Large intestine (tissue), 3 donors: Measurements from ENCODE around the gene DCP2. TPM values are rescaled to one million over a fixed set of nuclear protein-coding genes. Genes with fewer than 3 reads are reported as not detected.

Source experiments
- DNase-seq, 2 donors: peaks; one replicate each; pipeline versions ENCODE4 v3.0.0 to v3.0.0-alpha.2; 2013
- H3K27ac ChIP-seq: one replicate; pipeline ENCODE4 v1.5.1; 2013; ENCODE audit warnings: low read length
- H3K27me3 ChIP-seq: 2 replicates; pipeline ENCODE4 v1.6.1; 2013; ENCODE audit warnings: low read length; ENCODE audit not compliant: control insufficient read depth, insufficient read depth
- H3K36me3 ChIP-seq: 2 replicates; pipeline ENCODE4 v1.6.1; 2013; ENCODE audit warnings: low read length; ENCODE audit not compliant: control insufficient read depth, insufficient read depth
- H3K4me1 ChIP-seq: one replicate; pipeline ENCODE4 v1.6.1; 2013; ENCODE audit warnings: low read length; ENCODE audit not compliant: control insufficient read depth, insufficient read depth
- H3K4me3 ChIP-seq: one replicate; pipeline ENCODE4 v1.5.1; 2013; ENCODE audit warnings: low read length
- H3K9me3 ChIP-seq: one replicate; pipeline ENCODE4 v1.6.1; 2013; ENCODE audit warnings: mild to moderate bottlenecking, low read depth, low read length, moderate library complexity; ENCODE audit not compliant: control insufficient read depth
- WGBS: methylation state at CpG from one replicate; pipeline ENCODE4 v1.1.5; 2013; ENCODE audit warnings: low lambda C conversion rate; ENCODE audit not compliant: insufficient coverage; 5-methylcytosine and 5-hydroxymethylcytosine counted together
- polyA plus RNA-seq: library from polyadenylated mRNA; unstranded; fragments of 120-200 nt; gene quantifications from one replicate; pipeline ENCODE4 v1.2.1, GENCODE V29; 2013

DCP2 gene
- polyA plus RNA-seq, 1 donor = 19.2 TPM

GRCh38 chr5:112965733-112966306, 10.8 kb upstream of the DCP2 start:
- no peaks in the 10 kb centered on the region for H3K27me3 ChIP-seq
- no peaks in the 10 kb centered on the region for H3K4me1 ChIP-seq
- no peak for DNase-seq
- H3K27ac ChIP-seq = no peak overlapping the region
- no peak overlapping the region for H3K4me3 ChIP-seq
- no peaks in the 10 kb centered on the region for H3K36me3 ChIP-seq
- no peaks in the 10 kb centered on the region for H3K9me3 ChIP-seq
- WGBS = 100% methylated on average over 2 of the region's 8 CpGs

DNA sequence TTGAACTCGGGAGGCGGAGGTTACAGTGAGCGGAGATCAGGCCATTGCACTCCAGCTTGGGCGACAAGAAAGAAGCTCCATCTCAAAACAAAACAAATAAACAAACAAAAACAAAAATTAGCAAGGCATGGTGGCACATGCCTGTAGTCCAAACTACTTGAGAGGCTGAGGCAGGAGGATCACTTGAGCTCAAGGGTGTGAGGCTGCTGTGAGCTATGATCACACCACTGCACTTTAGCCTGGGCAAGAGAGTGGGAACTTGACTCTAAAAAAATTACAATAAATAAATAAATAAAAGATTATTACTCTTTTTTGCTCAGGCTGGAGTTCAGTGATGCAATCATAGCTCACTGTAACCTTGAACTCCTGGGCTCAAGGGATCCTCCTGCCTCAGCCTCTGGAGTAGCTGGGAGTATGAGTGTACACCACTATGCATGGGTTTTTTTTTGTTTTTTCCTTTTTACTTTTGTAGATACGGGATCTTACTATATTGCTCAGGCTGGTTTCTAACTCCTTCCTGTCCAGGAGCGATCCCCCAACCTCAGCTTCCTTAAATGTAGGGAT, 9.0 kb upstream of the DCP2 start:
- no peaks in the 10 kb centered on the region for H3K27me3 ChIP-seq
- no peak for DNase-seq
- no peaks in the 10 kb centered on the region for H3K9me3 ChIP-seq
- no peaks in the 10 kb centered on the region for H3K36me3 ChIP-seq
- H3K4me3 ChIP-seq = no peak overlapping the region
- no peaks in the 10 kb centered on the region for H3K4me1 ChIP-seq
- no peak overlapping the region for H3K27ac ChIP-seq
- WGBS = no CpG with 5 or more reads among the region's 6 CpGs

DNA sequence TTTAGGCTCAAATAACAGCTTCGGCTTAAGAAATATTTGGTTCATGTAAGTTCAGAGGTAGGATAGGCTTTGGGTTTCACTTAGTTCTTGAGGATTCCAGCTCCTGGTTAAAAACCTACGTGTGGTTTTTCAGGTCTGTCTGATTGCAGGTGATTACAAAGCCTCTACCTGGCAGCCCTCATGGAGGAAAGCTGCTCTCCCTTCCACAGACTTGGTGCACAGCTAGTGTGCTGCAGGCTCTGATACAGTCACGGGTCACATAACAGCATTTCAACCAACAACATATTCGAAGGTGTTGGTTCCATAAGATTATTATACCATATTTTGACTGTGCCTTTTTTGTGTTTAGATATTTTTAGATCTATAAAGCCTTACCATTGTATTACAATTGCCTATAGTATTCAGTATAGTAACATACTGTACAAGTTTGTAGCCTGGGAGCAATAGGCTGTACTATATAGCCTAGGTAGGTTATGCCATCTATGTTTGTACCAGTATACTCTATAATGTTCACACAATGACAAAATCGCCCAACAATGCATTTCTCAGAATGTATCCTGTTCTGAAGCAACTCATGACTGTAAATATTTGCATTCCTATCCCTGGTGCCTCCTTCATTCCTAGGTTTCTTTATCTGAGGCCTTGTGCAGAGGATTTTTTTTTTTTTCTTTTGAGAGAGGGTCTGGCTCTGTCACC, 8.0 kb upstream of the DCP2 start:
- 65% methylated on average over 2 of the region's 5 CpGs for WGBS
- H3K4me1 ChIP-seq = no peaks in the 10 kb centered on the region
- no peaks in the 10 kb centered on the region for H3K9me3 ChIP-seq
- H3K27me3 ChIP-seq = no peaks in the 10 kb centered on the region
- H3K36me3 ChIP-seq = no peaks in the 10 kb centered on the region
- DNase-seq = no peak
- H3K4me3 ChIP-seq = no peak overlapping the region
- H3K27ac ChIP-seq = no peak overlapping the region

GRCh38 chr5:112971276-112971675, 5.3 kb upstream of the DCP2 start:
- H3K36me3 ChIP-seq = no peaks in the 10 kb centered on the region
- H3K4me3 ChIP-seq = no peak overlapping the region
- H3K27me3 ChIP-seq = no peaks in the 10 kb centered on the region
- no peak overlapping the region for H3K27ac ChIP-seq
- DNase-seq = no peak
- H3K4me1 ChIP-seq = no peaks in the 10 kb centered on the region
- no peaks in the 10 kb centered on the region for H3K9me3 ChIP-seq
- 100% methylated on average over 1 of the region's 4 CpGs for WGBS

DNA sequence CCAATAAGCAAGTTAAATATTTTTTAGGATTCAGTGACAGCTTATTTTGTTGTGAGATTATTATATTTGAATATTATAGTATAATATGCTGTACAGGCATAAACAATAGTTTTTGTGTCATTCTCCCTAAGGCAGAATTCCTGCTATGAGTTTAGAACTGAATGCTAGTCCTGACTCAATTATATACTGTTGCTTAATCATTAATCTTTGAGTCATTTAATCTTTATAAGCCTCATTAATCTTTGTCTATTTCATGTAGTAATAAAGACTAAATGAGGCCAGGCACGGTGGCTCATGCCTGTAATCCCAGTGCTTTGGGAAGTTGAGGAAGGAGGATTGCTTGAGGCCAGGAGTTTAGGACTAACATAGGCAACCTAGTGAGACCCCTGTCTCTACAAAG, 3.6 kb upstream of the DCP2 start:
- H3K4me1 ChIP-seq = no peaks in the 10 kb centered on the region
- DNase-seq = no peak
- no peak overlapping the region for H3K27ac ChIP-seq
- no peaks in the 10 kb centered on the region for H3K36me3 ChIP-seq
- H3K27me3 ChIP-seq = no peaks in the 10 kb centered on the region
- no peaks in the 10 kb centered on the region for H3K9me3 ChIP-seq
- no CpG with 5 or more reads among the region's 1 CpG for WGBS
- H3K4me3 ChIP-seq = no peak overlapping the region

GRCh38 chr5:112973904-112974303, 2.7 kb upstream of the DCP2 start:
- Histone ChIP-seq H3K4me1 (no peaks in the 10 kb centered on the region), H3K9me3 (no peaks in the 10 kb centered on the region), H3K27ac (no peak overlapping the region), H3K36me3 (no peaks in the 10 kb centered on the region), H3K4me3 (no peak overlapping the region), H3K27me3 (no peaks in the 10 kb centered on the region)
- no CpG with 5 or more reads among the region's 1 CpG for WGBS
- DNase-seq = no peak

GRCh38 chr5:112974901-112975300, 1.7 kb upstream of the DCP2 start:
- H3K4me3 ChIP-seq = no peak overlapping the region
- no peak for DNase-seq
- no CpG with 5 or more reads among the region's 1 CpG for WGBS
- H3K9me3 ChIP-seq = no peaks in the 10 kb centered on the region
- no peak overlapping the region for H3K27ac ChIP-seq
- H3K27me3 ChIP-seq = no peaks in the 10 kb centered on the region
- H3K4me1 ChIP-seq = no peaks in the 10 kb centered on the region
- H3K36me3 ChIP-seq = no peaks in the 10 kb centered on the region

- Histone ChIP-seq H3K4me1 (no peaks in the 10 kb centered on the region), H3K9me3 (no peaks in the 10 kb centered on the region), H3K27ac (peak overlapping the region; percentile 73), H3K4me3 (peak overlapping the region; percentile 89), H3K36me3 (no peaks in the 10 kb centered on the region), H3K27me3 (no peaks in the 10 kb centered on the region)
- no peak for DNase-seq
- 100% methylated on average over 1 of the region's 11 CpGs for WGBS
Measured at GRCh38 chr5:112975721-112976431, 722 bp upstream of the DCP2 start.

- Histone ChIP-seq H3K9me3 (no peaks in the 10 kb centered on the region), H3K27me3 (no peaks in the 10 kb centered on the region), H3K4me1 (no peaks in the 10 kb centered on the region), H3K4me3 (peak overlapping the region; percentile 89), H3K36me3 (peaks cover 5% of the 10 kb centered on the region), H3K27ac (peak overlapping the region; percentile 85)
- WGBS = 0% methylated on average over 1 of the region's 16 CpGs
- DNase-seq = no peak
Measured at GRCh38 chr5:112977440-112977861, 853 bp downstream of the DCP2 start.

- Histone ChIP-seq H3K27ac (no peak overlapping the region), H3K4me3 (no peak overlapping the region), H3K36me3 (peaks cover 7% of the 10 kb centered on the region), H3K9me3 (no peaks in the 10 kb centered on the region), H3K4me1 (no peaks in the 10 kb centered on the region), H3K27me3 (no peaks in the 10 kb centered on the region)
- DNase-seq = no peak
- no CpG with 5 or more reads among the region's 2 CpGs for WGBS
Measured at GRCh38 chr5:112978836-112979235, 2.2 kb downstream of the DCP2 start.
